Epidermal melanocyte (primary cell): ENCODE measurements around the gene GPC3.
"Not testable (repeated sequence)": the region's sequence is repeated elsewhere in the genome, so short reads cannot be mapped to it uniquely, and the experiment has no call there.

Source experiments
- DNase-seq: peaks from one replicate; pipeline ENCODE4 v3.0.0; 2011; ENCODE audit warnings: low spot score; ENCODE audit not compliant: insufficient read length

Gene GPC3

GRCh38 chrX:133527415-133527814, 458.0 kb downstream of the GPC3 start:
- no peak for DNase-seq

GRCh38 chrX:133526773-133527172, 458.6 kb downstream of the GPC3 start:
- not testable (repeated sequence) for DNase-seq

- no peak for DNase-seq
Measured at GRCh38 chrX:133523526-133523925, 461.9 kb downstream of the GPC3 start.

GRCh38 chrX:133523081-133523487, 462.3 kb downstream of the GPC3 start:
- DNase-seq: no peak

- DNase-seq: no peak
Measured at GRCh38 chrX:133516686-133517085, 468.7 kb downstream of the GPC3 start.

GRCh38 chrX:133514486-133514885, 470.9 kb downstream of the GPC3 start:
- DNase-seq: no peak

- DNase-seq: no peak
Measured at GRCh38 chrX:133513123-133513522, 472.3 kb downstream of the GPC3 start.

GRCh38 chrX:133511041-133511440, 474.4 kb downstream of the GPC3 start:
- DNase-seq: no peak

GRCh38 chrX:133497356-133497755, 488.0 kb downstream of the GPC3 start:
- DNase-seq: no peak

- DNase-seq: peak; percentile 18
Measured at GRCh38 chrX:133495464-133496391, 489.7 kb downstream of the GPC3 start.

GRCh38 chrX:133493366-133493765, 492.0 kb downstream of the GPC3 start:
- no peak for DNase-seq

- DNase-seq: no peak
Measured at GRCh38 chrX:133490955-133491354, 494.4 kb downstream of the GPC3 start.
